GM06990 (cell line): Measurements from ENCODE around the gene IER3IP1.

Experiments used
- DNase-seq: peaks from one replicate; pipeline ENCODE4 v3.0.0-alpha.2; 2011; ENCODE audit not compliant: insufficient read length; ENCODE audit errors: extremely low read depth
- H3K27me3 ChIP-seq: replicated peaks from 2 replicates; pipeline ENCODE4 v1.6.0; 2011; ENCODE audit warnings: low read length; ENCODE audit not compliant: control insufficient read depth, insufficient read depth
- H3K36me3 ChIP-seq: 2 replicates; pipeline ENCODE4 v1.5.1; 2011; ENCODE audit warnings: low read length; ENCODE audit not compliant: control insufficient read depth, insufficient read depth
- H3K4me3 ChIP-seq: replicated peaks from 2 replicates; pipeline ENCODE4 v1.5.1; 2011; ENCODE audit warnings: low read depth, mild to moderate bottlenecking, control low read depth, low read length
- CTCF ChIP-seq: IDR thresholded peaks from 2 replicates; pipeline ENCODE4 v1.5.1; 2011; ENCODE audit warnings: low read length, control low read depth, mild to moderate bottlenecking, inconsistent platforms; ENCODE audit not compliant: insufficient read depth, poor library complexity, severe bottlenecking

The IER3IP1 gene

GRCh38 chr18:47179520-47179919, 3.4 kb upstream of the IER3IP1 start:
- no peak for DNase-seq
- no peaks in the 10 kb centered on the region for H3K36me3 ChIP-seq
- no peak overlapping the region for H3K4me3 ChIP-seq
- TF ChIP-seq CTCF, result no peak
- H3K27me3 ChIP-seq, result no peaks in the 10 kb centered on the region

- Histone ChIP-seq H3K27me3 (no peaks in the 10 kb centered on the region), H3K4me3 (peak overlapping the region; percentile 96), H3K36me3 (no peaks in the 10 kb centered on the region)
- no peak for DNase-seq
- TF ChIP-seq CTCF, result no peak
Measured at GRCh38 chr18:47175283-47175897, 774 bp downstream of the IER3IP1 start.

GRCh38 chr18:47174545-47175116, 1.5 kb downstream of the IER3IP1 start:
- Histone ChIP-seq H3K27me3 (no peaks in the 10 kb centered on the region), H3K4me3 (peak overlapping the region; percentile 96), H3K36me3 (no peaks in the 10 kb centered on the region)
- no peak for TF ChIP-seq CTCF
- no peak for DNase-seq

GRCh38 chr18:47172476-47172875, 3.7 kb downstream of the IER3IP1 start:
- TF ChIP-seq CTCF, result no peak
- Histone ChIP-seq H3K36me3 (no peaks in the 10 kb centered on the region), H3K27me3 (no peaks in the 10 kb centered on the region), H3K4me3 (no peak overlapping the region)
- DNase-seq, result no peak

GRCh38 chr18:47168913-47169312, 7.3 kb downstream of the IER3IP1 start:
- Histone ChIP-seq H3K36me3 (no peaks in the 10 kb centered on the region), H3K4me3 (no peak overlapping the region), H3K27me3 (no peaks in the 10 kb centered on the region)
- no peak for TF ChIP-seq CTCF
- no peak for DNase-seq
